Fibroblast of mammary gland (primary cell): ENCODE results near the gene EPHA3.

Experiments
- DNase-seq: peaks from one replicate; pipeline ENCODE4 v3.0.0-alpha.2; 2010; ENCODE audit warnings: low read depth
- H3K4me3 ChIP-seq: 2 replicates; pipeline ENCODE4 v1.5.1; 2011; ENCODE audit warnings: low read depth, mild to moderate bottlenecking, low read length, moderate library complexity; ENCODE audit not compliant: control insufficient read depth
- TF ChIP-seq, protein P1 (sequence below): conservative IDR thresholded peaks from 2 replicates; pipeline ENCODE4 v1.5.1; 2011; ENCODE audit warnings: low read depth, low read length, inconsistent platforms; ENCODE audit not compliant: control insufficient read depth, insufficient read depth

The EPHA3 gene

GRCh38 chr3:89105503-89105902 is 1.9 kb upstream of the EPHA3 start:
- TF ChIP-seq, protein P1, sequence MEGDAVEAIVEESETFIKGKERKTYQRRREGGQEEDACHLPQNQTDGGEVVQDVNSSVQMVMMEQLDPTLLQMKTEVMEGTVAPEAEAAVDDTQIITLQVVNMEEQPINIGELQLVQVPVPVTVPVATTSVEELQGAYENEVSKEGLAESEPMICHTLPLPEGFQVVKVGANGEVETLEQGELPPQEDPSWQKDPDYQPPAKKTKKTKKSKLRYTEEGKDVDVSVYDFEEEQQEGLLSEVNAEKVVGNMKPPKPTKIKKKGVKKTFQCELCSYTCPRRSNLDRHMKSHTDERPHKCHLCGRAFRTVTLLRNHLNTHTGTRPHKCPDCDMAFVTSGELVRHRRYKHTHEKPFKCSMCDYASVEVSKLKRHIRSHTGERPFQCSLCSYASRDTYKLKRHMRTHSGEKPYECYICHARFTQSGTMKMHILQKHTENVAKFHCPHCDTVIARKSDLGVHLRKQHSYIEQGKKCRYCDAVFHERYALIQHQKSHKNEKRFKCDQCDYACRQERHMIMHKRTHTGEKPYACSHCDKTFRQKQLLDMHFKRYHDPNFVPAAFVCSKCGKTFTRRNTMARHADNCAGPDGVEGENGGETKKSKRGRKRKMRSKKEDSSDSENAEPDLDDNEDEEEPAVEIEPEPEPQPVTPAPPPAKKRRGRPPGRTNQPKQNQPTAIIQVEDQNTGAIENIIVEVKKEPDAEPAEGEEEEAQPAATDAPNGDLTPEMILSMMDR, result no peak
- no peak overlapping the region for H3K4me3 ChIP-seq
- DNase-seq, result no peak

- DNase-seq, result no peak
- TF ChIP-seq, protein P1, result no peak
- H3K4me3 ChIP-seq, result no peak overlapping the region
Measured at GRCh38 chr3:89108291-89108550, 800 bp downstream of the EPHA3 start.

- H3K4me3 ChIP-seq, result no peak overlapping the region
- no peak for DNase-seq
- TF ChIP-seq, protein P1, result no peak
Measured at GRCh38 chr3:89113344-89113743, 5.9 kb downstream of the EPHA3 start.

GRCh38 chr3:89113893-89114840 is 6.7 kb downstream of the EPHA3 start:
- TF ChIP-seq, protein P1, result peak; percentile 36
- peak overlapping the region; percentile 19 for H3K4me3 ChIP-seq
- DNase-seq, result peak; percentile 38

DNA sequence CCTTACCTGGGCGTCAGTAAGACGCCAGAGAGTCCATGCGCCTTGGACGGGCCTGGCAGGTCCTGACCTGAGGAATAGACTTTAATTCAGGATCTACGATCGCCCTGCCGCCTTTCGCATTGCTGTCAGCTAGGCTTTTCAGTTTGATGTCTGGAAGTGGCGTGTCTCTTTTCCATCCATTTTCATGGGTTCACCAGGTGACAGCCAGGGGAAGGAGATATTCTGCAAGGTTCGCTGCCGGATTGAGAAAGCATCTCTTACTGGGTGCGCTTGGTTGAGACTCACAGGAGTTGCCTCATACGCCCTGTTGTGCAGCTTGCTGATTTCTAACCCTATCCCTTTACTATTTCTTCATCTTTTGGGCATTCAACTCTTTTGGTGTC is 7.4 kb downstream of the EPHA3 start:
- no peak overlapping the region for H3K4me3 ChIP-seq

DNA sequence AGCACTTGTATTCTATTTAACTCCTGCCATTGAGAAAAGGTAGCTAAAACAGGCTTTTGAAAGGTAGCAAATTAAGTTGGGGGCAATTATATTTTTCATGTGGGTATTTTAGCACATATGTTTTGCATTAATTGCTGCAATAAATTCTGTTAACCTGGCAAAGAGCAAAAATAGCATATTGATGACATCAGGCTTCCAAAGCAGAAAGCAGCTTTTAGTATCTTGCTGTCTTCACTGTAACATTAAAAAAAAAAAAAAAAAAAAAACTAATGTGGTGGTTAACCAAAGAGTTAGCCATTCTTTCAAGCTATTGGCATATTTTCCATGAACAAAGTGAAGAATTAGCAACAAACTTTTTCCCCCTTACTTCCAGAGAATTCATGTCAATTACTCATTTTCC is 9.1 kb downstream of the EPHA3 start:
- peak; percentile 8 for DNase-seq

More for the DNA sequence above, 7.4 kb downstream of the EPHA3 start:
- DNase-seq, result no peak
- TF ChIP-seq, protein P1, result no peak

More for the DNA sequence above, 9.1 kb downstream of the EPHA3 start:
- TF ChIP-seq, protein P1, result no peak
- H3K4me3 ChIP-seq, result no peak overlapping the region
